CD4-positive, alpha-beta T cell treated with Interleukin-1 beta for 1 hour (primary cell): ENCODE results near the gene FGGY.
"Not testable (repeated sequence)": the region's sequence is repeated elsewhere in the genome, so short reads cannot be mapped to it uniquely, and the experiment has no call there.

ENCODE experiments used
- DNase-seq, 2 donors: peaks; one replicate each; pipeline ENCODE4 v3.0.0-alpha.2; 2020 to 2022

FGGY gene

DNA sequence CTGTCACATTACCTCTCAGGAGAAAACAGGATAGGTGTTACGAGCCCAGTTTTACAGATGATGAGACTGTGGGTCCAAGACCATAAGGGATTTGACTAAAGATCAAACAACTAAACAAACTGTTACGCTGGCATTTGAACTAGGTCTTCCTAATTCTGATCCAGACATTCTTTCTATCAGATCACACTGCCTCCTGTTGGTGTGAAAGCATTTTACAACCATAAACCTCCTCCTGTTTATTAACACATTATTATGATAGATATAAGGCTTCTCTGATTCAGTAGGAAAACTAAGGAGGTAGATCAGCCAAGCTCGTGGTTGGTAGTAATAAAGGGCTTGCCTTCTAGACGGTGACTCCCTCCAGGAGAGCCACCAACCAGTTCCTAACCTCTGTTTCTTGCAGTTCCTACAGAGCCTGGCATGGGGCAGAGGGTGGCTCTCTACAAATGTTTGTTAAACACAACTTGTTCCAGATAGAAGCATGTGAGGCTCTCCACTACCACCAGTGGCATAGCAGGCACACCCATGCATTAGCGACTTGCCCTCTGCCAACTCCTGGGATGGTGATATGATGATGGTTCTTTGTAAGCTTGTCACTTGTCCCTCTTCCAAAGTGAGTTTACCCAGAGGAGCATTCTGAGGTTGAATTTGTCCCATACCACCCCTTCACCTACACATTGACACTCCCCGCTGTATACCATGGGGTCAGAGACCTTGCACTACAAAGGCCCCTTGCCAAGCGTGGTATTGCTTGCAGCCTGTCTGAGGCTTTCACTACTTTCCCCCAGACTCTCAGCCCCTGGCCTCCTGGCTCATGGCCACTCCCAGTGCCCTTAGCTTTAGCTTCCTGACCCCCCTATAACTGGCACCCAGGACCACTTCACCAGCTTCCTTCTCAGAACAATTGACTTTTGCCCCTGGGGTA lies 421.4 kb downstream of the FGGY start:
- no peak for DNase-seq

DNA sequence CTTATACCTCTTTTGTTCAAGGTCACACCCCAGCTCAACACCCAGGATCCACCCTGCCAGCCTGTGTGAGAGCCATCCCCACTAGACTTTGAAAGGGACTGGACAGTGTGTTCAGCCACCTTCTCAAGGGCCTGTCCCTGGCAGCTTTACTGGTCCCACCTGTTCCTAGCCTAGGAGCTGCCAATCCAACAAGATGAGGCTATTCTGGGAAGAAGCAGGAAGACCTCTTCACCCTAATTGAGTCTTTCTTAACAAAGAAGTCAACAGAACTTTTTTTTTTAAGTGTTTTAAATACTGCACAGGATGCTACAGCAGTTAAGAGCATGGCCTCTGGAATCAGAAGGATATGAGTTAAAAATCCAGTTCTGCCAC lies 422.1 kb downstream of the FGGY start:
- DNase-seq: no peak

DNA sequence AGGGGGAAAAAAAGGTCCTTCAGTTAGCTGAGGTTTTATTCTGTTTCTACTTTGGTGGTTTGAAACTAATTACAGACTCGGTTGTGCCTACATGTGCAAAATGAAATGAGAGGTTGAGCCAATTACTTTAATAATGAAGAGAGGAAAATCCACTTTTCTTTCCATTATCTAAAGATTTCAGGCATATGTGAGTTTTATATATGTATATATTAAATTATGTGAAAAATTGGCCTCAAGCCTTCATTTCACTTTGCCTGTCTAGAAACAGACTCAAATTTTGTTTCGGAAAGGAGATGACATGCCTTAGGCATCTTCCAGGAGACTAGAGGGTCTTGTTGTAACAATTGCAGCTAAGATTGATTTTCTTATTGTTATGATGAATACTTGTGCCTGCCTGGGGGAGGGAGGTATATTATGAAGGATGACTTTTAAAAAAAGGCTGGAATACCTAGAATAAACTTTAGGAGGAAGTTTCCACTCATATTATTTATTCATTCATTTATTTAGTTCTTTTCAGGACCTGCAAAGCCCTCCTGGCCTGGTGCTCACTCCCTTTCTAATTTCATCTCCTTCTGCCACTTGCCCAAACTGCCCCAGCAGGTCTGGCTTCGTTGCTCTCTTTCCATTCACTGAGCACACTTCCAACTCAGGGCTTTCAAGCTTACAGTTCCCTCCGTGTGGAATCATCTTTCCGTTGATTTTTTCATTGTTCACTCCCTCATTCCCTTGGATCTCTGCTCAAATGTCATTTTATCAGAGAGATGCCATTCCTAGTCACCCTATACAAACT lies 423.6 kb downstream of the FGGY start:
- no peak for DNase-seq

DNA sequence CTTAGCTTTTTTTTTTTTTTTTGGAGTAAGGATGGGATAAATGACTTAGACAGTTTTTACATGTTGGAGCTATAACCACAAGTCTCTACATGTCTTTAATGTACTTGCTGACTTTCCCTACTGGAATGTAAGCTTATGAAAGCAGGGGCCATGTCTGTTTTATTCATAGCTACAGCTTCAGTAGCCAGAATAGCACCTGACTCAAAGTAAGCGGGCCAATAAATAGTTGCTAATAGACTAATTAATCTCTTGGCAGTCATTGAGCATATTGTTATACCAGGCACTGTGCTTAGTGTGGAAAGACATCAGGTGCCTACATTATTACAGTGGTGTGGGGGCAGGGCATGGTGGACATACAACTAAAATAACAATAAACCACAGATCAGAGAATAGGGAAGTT lies 433.4 kb downstream of the FGGY start:
- DNase-seq: no peak

DNA sequence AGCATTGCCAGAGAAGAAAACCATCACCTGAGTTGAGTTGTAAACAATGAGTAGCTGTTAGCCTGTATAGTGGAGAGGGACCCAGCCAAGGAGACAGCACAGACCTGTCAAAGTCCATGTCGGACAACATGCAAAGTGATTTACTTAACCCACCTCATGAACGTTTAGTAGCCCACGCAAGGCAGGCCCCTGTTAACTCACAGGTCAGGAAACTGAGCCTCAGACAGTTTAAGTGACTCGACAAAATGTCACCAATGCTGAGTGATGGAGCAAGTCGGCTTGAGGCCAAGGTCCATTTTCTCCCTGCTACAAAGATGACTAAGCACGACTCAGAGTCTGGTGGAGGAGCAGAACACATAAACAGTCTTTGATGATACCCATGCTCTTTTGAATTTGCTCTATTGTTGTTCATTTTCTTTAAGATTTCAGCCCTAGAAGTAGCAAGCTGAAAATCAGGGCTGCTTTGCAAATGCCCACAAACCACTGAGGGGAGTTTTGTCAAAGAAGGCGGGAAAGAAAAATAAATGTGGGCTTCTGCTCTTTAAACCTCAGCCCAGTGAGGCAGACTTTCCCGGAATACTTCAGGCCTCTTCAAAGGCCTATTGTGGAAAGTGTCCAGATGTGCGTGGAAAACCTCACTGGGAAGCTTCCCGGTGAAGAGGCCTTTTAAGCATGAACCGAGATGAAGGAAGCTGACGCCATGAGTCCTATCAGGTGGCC lies 434.0 kb downstream of the FGGY start:
- DNase-seq: no peak

DNA sequence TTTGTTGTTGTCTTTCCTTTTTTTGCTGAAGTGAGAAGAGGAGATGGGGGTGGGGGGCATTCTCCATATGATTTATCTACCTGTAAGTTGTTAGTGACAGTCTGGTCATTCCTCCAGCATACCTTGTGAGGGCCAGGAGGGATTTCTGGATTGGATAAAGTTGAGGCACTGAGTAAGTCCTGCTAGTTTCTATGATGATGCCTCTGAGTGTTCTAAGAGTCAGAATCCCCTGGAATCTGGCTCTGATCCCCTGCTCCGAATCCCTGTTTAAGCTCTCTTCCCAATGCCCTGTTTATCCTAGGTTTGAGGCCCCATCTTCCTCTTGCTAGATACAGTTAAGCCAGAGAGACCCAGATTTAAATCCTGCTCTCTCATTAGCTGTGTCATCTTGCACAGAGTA lies 434.7 kb downstream of the FGGY start:
- no peak for DNase-seq

DNA sequence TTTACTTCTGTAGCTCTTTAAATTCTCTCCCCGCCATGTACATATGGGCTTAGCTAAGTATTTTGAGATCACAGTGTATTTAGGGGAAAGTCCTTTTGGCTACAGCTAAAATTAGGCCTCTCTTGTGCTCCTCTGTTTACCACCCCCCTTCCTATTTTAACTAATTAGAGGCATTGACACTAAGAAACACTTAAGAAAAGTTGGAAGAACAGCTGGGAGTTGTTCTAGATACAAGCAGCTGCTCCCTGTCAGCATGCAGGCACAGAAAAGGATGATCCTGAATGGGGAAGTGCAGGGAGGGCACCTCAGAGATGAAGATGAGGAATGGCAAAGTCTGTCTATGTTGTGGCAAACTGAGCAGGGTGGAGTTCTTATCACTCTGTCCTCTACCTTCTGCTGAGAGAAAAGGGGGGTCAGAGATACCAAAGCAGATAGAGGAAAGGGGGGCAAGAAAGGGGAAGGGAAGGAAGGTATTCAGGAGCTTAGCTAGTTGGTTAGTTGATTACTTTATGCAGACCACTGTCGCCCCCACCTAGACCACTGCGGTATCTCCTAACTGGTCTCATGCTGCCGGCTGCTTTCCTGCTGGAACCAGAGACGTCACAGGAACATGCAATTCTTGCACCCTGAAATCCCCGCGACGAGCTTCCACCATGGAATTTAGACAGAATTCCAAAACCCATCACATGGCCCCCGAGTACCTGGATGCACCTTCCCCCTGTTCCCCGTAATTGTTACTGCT lies 435.5 kb downstream of the FGGY start:
- DNase-seq: no peak

DNA sequence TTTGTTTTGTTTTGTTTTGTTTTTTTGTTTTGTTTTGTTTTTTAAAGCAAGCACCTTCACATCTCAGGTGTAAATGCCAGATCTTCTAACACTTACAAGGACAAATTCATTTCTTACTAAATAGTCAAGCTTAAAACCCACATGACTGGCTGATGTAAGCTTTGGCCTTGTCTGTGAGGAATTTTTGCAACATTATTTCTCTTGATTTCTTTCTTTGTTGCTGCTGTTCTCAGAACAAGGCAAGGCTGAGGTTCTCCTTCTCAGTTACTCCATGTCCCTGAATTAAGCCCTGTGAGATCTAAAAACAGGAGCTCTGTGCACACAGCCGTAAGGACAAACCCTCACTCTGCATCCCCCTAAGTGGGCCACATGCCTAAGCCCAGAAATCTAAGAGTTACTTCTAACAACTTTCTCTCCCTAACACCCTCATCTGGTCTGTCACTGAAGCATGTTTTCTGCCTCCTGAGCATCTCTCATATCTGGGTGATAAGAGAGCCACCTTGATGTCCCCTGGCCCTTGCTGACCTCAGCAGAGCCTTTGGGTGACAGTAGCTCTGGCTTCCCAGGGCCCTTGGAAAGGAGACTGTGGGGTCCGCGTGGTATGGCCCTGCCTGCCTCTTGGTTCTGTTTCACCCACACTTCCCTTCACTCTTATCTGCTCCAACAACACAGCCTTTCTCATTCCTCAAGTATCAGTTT lies 436.7 kb downstream of the FGGY start:
- DNase-seq: no peak

DNA sequence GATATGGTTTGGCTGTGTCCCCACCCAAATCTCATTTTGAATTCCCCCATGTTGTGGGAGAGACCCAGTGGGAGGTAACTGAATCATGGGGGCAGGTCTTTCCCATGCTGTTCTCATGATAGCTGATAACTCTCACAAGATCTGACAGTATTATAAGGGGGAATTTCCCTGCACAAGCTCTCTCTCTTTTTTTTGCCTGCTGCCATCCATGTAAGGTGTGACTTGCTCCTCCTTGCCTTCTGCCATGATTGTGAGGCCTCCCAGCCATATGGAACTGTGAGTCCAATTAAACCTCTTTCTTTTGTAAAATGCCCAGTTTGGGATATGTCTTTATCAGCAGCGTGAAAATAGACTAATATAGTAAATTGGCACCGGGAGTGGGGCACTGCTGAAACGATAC lies 439.0 kb downstream of the FGGY start:
- DNase-seq: not testable (repeated sequence)

DNA sequence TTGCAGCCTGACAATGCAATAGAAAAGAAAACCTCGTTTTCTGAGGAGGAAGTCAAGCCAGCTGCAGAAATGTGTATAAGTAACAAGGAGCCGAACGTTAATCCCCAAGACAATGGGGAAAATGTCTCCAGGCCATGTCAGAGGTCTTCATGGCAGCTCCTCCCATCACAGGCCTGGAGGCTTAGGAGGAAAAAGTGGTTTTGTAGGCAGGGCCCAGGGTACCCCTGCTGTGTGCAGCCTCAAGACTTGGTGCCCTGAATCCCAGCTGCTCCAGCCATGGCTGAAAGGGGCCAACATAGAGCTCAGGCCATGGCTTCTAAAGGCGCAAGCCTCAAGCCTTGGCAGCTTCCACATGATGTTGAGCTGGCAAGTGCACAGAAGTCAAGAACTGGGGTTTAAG lies 439.9 kb downstream of the FGGY start:
- no peak for DNase-seq

DNA sequence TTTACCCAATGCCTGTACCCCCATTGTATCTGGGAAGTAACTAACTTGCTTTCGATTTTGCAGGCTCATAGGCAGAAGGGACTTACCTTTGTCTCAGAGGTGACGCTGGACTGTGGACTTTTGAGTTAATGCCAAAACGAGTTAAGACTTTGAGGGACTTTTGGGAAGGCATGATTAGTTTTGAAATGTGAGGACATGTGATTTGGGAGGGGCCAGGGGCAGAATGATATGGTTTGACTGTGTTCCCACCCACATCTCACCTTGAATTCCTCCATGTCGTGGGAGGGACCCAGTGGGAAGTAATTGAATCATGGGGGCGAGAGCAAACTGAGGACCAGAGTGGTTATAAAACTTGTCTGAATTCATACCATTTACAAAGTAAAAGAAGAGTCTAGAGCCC lies 440.7 kb downstream of the FGGY start:
- no peak for DNase-seq

DNA sequence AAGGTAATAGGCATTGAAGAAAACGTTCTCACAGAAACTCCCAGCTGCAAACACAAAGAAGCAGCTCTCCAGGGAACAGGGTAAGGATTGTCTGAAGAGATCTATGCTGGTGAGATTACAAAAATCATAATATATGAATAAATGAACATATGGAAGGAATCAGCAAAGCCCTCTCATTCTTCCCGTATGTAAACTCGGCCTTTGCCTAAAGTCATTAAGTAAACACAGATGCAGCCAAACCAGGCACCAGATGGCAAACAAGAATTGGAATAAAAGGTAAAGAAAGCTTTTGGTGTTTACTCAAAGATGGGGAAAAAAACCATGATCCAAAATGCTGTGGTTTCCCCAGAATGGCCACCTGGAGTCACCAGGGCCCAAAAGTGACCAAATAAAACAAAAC lies 441.3 kb downstream of the FGGY start:
- no peak for DNase-seq

DNA sequence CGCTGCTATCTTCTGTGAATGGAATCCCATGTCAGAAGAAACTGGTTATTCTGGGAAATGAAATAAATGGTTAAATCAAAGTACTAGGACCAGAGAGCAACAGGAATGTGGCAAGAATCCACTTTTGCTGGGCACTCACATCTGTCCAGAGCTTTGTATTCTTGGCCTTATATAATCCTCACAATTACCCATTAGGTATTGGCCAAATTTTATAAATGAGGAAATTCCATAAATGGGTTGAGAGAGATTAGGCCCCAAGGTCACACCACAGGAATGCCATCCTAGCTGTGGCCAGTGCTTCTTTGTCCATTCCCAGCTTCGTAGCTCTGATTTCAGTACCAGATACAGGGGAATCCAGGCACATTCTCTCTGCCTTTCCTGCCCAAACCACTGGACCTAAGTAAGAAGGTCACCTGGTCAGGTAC lies 441.7 kb downstream of the FGGY start:
- DNase-seq: no peak

DNA sequence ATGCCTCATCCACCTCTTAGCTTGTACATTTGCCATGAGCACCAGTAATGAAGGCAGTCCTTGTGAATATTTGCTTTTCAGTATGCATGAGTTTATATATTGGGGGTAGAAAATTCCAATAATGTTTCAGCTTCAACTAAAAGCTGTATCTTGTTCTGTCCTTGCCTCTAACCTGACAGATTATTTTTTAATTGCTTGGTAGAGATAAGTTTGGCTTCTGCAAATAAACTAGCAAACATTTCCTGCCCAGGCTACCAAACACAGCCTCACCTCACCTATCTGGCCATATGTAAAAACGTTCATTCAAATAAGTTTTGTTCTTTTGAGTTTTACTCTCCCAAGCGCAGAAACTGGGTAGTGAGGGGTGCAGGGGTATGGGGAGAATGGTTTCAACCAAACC lies 442.2 kb downstream of the FGGY start:
- no peak for DNase-seq

DNA sequence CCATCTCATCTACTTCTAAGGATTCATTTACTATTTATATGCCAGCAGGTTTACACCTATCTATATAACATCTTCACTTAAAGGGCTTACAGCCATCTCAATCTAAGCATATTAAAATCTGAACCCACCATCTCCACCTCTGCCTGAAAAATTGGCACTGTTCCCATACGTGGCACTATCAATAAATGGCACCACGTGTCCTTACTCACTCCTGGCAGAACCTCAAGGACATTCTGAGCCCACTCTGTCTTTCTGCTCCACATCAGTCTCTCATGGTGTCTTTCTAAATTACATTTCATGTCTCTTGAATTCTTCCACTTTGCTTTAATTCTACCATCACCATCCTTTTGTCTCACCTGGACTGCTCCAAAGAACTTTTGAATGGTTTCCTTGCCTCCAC lies 445.6 kb downstream of the FGGY start:
- no peak for DNase-seq

DNA sequence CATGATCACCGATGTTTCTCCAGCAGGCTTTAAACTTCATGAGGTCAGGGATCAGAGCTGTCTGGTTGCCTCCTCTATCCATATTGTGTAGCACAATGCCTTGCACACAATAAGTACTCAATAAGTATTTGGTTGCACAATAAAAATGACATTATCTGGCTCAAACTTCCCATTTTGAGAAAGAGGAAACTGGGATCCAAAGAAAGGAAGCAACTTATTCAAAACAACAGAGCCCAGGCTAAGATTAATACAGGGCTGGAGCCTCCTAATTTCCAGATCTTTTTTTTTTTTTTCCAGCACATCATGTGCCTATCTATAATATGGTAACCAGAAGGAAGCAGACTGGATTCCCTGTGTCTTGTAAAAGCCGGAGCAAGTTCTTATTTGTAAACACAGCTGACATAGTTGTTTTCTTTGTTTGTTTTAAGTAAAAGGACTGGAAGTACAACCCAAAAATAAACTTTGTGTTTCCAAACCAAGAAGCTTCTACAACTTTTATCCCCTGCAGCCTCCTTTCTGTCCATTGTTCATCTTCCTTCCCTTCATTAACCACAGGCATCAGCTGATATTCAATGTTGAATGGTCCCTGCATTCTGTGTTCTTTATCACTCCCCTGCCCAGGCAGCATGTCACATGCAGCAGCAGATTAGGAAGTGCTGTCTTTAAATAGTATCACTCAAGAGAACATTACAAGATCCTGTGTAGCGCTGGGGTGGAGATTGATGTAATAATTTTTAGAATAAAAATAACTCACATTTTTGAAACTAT lies 446.6 kb downstream of the FGGY start:
- DNase-seq: no peak

DNA sequence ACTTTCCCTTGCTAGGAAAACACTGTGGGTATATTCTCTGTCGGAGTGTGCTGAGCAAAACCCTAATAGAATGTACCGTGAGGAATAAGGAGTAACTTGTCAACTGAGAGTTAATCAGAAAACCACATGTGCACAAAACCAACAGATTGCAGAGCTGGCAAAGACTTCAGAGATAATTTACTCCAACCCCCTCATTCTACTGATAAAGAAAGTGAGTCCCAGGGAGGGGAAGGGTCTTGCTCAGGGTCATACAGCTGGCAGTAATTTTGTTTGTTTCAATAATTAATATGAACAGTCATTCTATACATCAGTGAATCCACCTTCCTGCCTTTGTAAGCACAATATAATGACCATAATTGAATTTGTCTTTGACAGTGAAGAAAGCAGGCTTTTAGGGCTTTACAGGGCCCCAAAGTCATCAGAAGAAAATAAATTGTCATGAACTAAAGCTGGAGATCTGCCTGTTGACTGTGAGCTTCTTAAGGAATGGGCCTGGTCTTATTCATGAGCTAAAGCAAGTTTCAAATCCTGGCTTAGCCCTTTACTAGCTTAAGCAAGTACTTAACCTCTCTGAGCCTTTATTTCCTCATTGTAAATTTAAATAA lies 450.6 kb downstream of the FGGY start:
- no peak for DNase-seq

DNA sequence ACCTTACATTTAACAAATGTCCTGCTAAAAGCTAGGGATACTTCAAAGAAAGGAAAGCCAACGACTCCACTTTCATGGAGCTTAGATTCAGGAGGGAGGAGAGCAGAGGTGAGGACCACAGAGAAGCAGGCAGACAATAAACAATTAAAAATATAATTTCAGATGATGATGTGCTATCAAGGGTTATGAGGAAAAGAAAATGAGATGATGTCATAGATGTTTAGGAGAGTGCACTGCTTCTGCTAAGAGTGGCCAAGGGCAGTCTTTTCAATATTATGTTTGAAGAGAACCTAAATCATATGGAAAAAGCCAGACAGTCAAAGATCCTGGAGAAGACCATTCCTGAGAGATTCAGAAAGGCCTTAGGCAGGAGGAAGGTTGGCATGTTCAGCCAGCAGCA lies 451.2 kb downstream of the FGGY start:
- DNase-seq: no peak

DNA sequence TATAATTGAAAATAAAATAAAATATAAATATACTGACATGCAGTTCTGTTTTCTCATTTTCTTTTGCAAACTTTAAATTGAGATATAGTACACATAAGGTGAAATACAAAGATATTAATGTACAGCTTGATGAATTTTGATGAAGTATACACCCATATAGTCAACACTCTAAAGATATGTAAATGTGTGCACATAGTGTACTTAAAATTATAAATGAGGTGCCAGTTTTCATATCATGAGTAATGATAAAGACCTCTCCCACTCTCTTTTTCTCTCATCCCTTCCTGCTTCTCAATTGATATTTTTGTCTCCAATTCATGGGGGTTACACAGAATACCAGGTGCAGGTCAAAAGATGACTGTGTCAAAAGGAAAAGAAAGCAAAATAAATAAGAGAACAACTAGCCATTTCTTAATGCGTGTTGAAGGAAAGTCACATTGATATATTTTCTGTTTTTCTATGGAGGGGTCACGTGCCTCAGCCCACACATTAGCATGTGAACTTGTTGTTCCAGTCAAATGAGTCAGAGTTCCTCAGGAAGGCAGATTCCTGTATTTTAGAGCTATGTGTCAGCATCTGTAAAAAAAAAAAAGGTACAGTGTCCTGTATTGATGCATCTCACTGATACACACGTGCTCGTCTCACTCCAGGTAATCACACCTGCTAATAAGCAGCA lies 453.6 kb downstream of the FGGY start:
- no peak for DNase-seq

DNA sequence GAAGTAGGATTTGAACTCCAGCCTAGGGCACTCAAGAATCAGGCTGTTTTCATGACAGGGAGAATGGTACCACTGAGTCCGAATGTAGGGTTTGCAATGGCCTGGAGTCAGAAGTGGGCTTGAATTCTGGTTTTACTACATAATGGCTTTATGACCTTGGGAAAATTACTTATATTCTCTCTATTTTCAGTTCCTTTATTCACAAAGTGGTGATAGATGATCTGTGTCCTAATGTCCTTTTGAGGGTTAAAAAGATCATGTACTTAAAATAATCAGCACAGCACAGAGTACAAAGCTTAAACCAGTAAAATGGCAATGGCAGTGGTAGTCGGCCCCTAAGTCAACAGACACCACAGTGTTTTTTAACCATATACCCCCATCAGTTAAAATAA lies 454.1 kb downstream of the FGGY start:
- DNase-seq: no peak
